AG10803 (cell line): Measurements from ENCODE around the gene ARHGAP23.
"Not testable (repeated sequence)": the region's sequence is repeated elsewhere in the genome, so short reads cannot be mapped to it uniquely, and the experiment has no call there.

Experiments used
- DNase-seq: peaks from one replicate; pipeline ENCODE4 v3.0.0; 2010; ENCODE audit warnings: low read depth
- H3K4me3 ChIP-seq: 2 replicates; pipeline ENCODE4 v1.5.1; 2011; ENCODE audit warnings: mild to moderate bottlenecking, low read length, control low read depth
- CTCF ChIP-seq: conservative IDR thresholded peaks from 2 replicates; pipeline ENCODE4 v1.5.1; 2011; ENCODE audit warnings: mild to moderate bottlenecking, low read length, control low read depth, inconsistent platforms

ARHGAP23 gene

DNA sequence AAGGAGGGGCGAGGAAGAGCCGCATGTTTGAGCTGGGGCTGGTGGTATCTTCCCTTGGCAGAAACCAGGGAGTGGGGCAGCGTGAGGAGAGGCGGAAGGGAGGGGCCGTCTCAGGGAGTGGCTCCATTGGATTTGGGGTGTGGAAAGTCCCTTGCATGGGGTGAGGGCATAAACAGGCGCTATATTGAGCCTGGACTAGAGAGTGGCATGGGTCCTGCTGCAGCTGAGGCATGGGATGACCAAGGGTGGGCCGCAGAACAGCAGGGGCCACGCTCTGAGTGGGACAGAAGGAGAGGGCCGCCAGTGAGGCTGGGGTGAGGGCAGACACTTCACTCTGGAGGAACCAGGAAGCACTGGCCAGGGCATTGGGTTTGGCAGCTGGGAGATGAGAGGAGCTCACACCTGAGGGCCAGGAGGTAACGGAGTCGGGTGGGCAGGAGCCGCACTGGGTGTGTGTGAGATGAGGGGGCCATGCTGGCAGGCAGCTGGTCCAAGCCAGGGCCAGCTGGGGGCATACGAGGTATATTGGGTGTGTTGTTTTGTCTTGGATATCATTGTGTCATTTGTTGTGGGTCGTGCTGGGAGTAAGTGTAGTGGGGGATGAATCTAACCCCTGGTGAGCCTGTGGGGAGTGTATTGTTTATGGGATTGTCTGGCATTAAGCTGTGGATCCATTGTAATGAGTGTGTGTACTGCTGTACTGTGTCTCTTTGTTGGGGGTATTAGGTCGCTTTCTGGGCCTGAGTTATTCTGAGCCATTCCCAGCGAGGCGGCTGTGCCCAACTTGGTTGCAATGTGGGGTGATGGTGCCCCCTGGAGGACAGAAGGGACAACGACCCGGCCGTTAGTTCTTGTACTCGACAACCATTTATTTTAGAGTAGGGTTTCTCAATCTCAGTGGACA is 56.2 kb downstream of the ARHGAP23 start:
- not testable (repeated sequence) for H3K4me3 ChIP-seq
- TF ChIP-seq CTCF, result peak; percentile 76
- DNase-seq, result peak; percentile 72

- H3K4me3 ChIP-seq, result no peak overlapping the region
- TF ChIP-seq CTCF, result no peak
- no peak for DNase-seq
These were observed 56.8 kb downstream of the ARHGAP23 start for GRCh38 chr17:38485146-38485468.

GRCh38 chr17:38485681-38486298 is 57.5 kb downstream of the ARHGAP23 start:
- not testable (repeated sequence) for H3K4me3 ChIP-seq, DNase-seq

GRCh38 chr17:38489774-38490173 is 61.5 kb downstream of the ARHGAP23 start:
- not testable (repeated sequence) for H3K4me3 ChIP-seq, DNase-seq

DNA sequence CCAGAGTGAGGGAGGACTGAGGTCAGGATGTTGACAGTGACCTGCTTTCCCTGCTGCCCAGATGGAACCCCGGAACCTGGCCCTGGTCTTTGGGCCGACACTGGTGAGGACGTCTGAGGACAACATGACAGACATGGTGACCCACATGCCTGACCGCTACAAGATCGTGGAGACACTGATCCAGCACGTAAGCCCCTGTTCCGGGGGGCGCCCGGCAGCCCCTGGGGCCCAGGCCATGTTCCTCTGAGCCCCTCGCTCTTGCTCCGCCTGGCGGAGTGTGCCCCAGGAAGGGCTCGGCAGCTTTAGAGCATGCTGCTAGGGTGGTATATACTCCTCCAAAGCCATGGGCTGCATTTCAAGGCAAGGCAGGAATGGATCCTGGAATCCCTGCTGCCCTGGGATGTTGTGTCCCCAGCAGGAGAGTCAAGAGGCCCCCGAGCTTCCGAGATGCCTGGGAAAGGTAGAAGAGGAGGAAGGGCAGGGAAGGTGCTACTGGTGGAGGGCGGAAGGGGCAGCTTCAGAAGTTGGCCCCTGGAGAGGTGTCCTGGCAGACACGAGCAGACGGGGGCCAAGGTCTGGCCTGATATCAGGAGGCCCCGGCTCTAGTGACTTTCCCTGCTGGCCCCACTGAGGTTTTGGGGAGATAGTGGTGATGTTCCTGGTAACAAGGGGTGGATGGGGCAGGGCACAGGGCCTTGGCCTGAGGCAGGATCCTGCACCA is 63.2 kb downstream of the ARHGAP23 start:
- DNase-seq, H3K4me3 ChIP-seq: not testable (repeated sequence)

- peak; percentile 85 for DNase-seq
- peak; percentile 75 for TF ChIP-seq CTCF
These were observed 64.1 kb downstream of the ARHGAP23 start for GRCh38 chr17:38492067-38493040.

DNA sequence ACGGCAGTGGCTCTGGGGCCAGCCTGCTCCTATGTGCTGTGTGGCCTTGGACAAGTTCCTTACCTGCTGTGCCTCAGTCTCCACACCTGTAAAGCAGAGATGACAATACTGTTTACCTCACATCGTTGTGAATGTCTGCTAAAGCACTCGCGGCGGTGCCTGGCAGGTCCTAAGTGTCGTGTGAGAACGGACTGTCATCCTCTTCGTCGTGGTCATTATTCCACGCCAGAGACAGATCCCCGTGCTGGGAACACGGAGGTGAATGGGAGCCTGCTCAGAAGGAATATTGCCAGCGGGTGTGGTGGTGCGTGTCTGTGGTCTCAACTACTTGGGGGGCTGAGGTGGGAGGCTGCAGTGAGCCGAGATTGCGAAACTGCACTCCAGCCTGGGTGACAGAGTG is 65.9 kb downstream of the ARHGAP23 start:
- not testable (repeated sequence) for H3K4me3 ChIP-seq

More at GRCh38 chr17:38492067-38493040, 64.1 kb downstream of the ARHGAP23 start:
- H3K4me3 ChIP-seq, result not testable (repeated sequence)

GRCh38 chr17:38497656-38498055 is 69.4 kb downstream of the ARHGAP23 start:
- H3K4me3 ChIP-seq, DNase-seq: not testable (repeated sequence)

More for the DNA sequence above, 65.9 kb downstream of the ARHGAP23 start:
- DNase-seq, result not testable (repeated sequence)

DNA sequence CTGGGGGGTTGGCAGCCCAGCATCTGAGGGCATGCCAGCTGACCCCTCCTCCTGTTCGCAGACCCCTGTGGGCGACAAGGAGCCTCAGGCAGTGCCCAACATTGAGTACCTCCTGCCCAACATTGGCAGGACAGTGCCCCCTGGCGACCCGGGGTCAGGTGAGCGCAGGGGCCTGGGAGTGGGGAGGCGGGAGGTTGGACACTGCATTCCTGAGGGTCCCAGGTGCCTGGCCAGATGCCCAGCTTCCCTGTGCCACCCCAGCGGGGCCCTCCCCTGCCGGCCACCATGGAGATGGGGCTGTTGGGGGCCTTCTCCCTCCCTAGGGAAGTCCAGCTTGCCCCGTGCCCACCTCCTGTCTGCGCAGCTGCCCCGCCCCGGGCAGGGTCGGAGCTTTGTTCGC is 70.1 kb downstream of the ARHGAP23 start:
- DNase-seq, result no peak
- no peak overlapping the region for H3K4me3 ChIP-seq
- no peak for TF ChIP-seq CTCF

DNA sequence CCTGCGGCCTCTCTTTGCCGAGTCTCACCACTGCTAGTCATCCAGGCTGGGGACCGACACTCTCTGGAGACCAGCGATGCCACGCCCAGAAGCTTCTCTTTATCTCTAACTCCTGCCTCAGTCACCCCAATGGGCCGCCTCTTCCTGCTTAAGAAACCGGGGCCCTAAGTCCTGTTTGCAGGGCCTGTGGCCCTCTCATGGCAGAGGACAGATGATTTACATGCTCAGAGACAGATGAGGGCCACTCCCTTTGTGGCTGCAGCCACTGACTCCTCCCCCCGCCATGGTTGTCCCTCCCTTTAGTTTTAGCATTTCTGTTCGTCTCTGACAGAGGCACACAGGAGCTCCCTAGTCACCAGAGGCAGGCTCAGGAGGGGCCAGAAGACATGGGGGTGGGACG is 71.0 kb downstream of the ARHGAP23 start:
- H3K4me3 ChIP-seq, DNase-seq: not testable (repeated sequence)

DNA sequence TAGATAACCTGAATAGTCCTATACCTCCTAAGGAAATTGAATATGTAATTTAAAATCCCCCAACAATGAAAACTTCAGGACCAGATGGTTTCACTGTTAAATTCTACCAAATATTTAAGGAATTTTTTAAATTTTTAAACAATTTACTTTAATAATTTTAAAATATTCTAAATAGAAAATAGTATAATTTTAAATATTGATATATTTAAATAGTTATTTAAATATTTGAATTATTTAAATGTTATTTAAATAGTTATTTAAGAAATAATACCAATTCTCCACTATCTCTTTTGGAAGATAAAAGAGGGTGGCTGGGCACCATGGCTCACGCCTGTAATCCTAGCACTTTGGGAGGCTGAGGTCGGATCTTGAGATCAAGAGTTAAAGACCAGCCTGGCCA is 73.5 kb downstream of the ARHGAP23 start:
- H3K4me3 ChIP-seq, DNase-seq: not testable (repeated sequence)

GRCh38 chr17:38503286-38503913 is 75.1 kb downstream of the ARHGAP23 start:
- not testable (repeated sequence) for H3K4me3 ChIP-seq, DNase-seq
